Heart right ventricle (tissue), 16 donors: ENCODE measurements around the gene GYS2. TPM values are rescaled to one million over a fixed set of nuclear protein-coding genes. Genes with fewer than 3 reads are reported as not detected.
A peak's percentile ranks its signal among the peaks of the same experiment; 100 is the strongest.

ENCODE experiments used
- ATAC-seq, 8 donors: fragments of 200-7000 bp; cut with Tn5 transposase; one replicate each; pipeline ENCODE4 v1.9.1; 2020; ENCODE audit warnings: mild to moderate bottlenecking in 8 of 8, moderate library complexity in 8 of 8, moderate number of reproducible peaks in 1 of 8
- DNase-seq, 2 donors: peaks; one replicate each; pipeline ENCODE4 v3.0.0-alpha.2; 2020
- H3K27ac ChIP-seq, 10 donors: fragments of 200-600 bp; sonication (generic) in 2 of 10; one replicate each; pipeline versions ENCODE4 v1.5.0 to v1.8.0; 2020 to 2022; ENCODE audit warnings: mild to moderate bottlenecking in 3 of 10
- H3K27me3 ChIP-seq, 7 donors: fragments of 200-600 bp; one replicate each; pipeline ENCODE4 v1.8.0; 2021 to 2022; ENCODE audit warnings: mild to moderate bottlenecking in 2 of 7
- H3K36me3 ChIP-seq, 9 donors: fragments of 200-600 bp; sonication (generic) in 1 of 9; one replicate each; pipeline versions ENCODE4 v1.5.0 to v1.8.0; 2020 to 2022; ENCODE audit warnings: mild to moderate bottlenecking in 2 of 9
- H3K4me1 ChIP-seq, 9 donors: fragments of 200-600 bp; sonication (generic) in 1 of 9; one replicate each; pipeline versions ENCODE4 v1.5.0 to v1.8.0; 2020 to 2022; ENCODE audit warnings: mild to moderate bottlenecking in 4 of 9
- H3K4me3 ChIP-seq, 10 donors: fragments of 200-600 bp; sonication (generic) in 2 of 10; one replicate each; pipeline versions ENCODE4 v1.5.0 to v1.8.0; 2020 to 2022; ENCODE audit warnings: mild to moderate bottlenecking in 7 of 10, moderate library complexity in 2 of 10
- H3K9me3 ChIP-seq, 11 donors: fragments of 200-600 bp in 10 of 11; sonication (generic) in 2 of 11; one replicate each; pipeline versions ENCODE4 v1.5.0 to v1.8.0; 2013 to 2022; ENCODE audit warnings: mild to moderate bottlenecking in 2 of 11, control low read depth in 1 of 11, moderate library complexity in 1 of 11
- CTCF ChIP-seq, 9 donors: fragments of 200-600 bp; sonication (generic) in 2 of 9; IDR thresholded peaks; one replicate each; pipeline versions ENCODE4 v1.5.0 to v1.8.0; 2021 to 2022; ENCODE audit warnings: antibody characterized with exemption in 9 of 9, mild to moderate bottlenecking in 5 of 9, moderate library complexity in 1 of 9
- WGBS, 2 donors: extraction: QIAGEN DNeasy Blood & Tissue Kit; methylation state at CpG; one replicate each; pipeline ENCODE4 v1.1.7; 2013; ENCODE audit warnings: inconsistent platforms in 1 of 2; 5-methylcytosine and 5-hydroxymethylcytosine counted together
- intact Hi-C, 10 donors: fragments of 100-400 bp; cut with DNase I; formaldehyde crosslinking; loops; one replicate each; pipeline versions ENCODE4 v1.11.1 to v1.14.2; 2022
- polyA plus RNA-seq, 2 donors: library from polyadenylated mRNA; stranded (reverse); fragments of 200-250 nt; gene quantifications; one replicate each; pipeline ENCODE4 v1.2.3, GENCODE V29; 2013
- total RNA-seq, 10 donors: library from RNA; stranded (reverse); fragmentation: NEBNext Ultra II Directional in 3 of 10; extraction: Animal tissue kit (Norgen Biotek cat#: 25700) in 3 of 10; gene quantifications; one replicate each; pipeline versions ENCODE4 v1.2.1 to v1.2.4, GENCODE V29; 2021 to 2023
- donor health status: Arrhythmogenic right ventricular cardiomyopathy.
- donor health status: ischemic (EF 13 %, LVEDD 7.1; RV severe dilation, severe dysfunction).
- donor health status: healthy with polysubstance abuse.
- donor health status: DM: no; HTN: yes; CAD: no.
- donor health status: DM: no; HTN: no; CAD: no.
- donor health status: ischemic (EF 25% LVEDD 6.9; RV normal size, moderate dysfunction).
- donor health status: ischemic (EF 25% LVEDD 5.7; RV mildly dilated, moderate dysfunction).
- donor health status: healthy.
- donor health status: DM: yes; HTN: yes; CAD: no.
- donor health status: Ischemic cardiomyopathy.
- donor health status: ischemic (EF 35%, LVEDD 5.7; RV mildly dilated, moderate dysfunction).
- donor health status: nonischemic (EF 11% LVEDD 7.7; RV severe dilation, severe dysfunction).
- donor health status: DM: yes; HTN: yes; CAD: no.
- donor health status: PGD.
- donor health status: ischemic (EF 29% LVEDD 5.4; RV normal size, mild dysfunction).
- donor health status: nonischemic (EF 23%, LVEDD 6.1; RV moderate dilation, normal function).

GYS2 gene
- total and polyA plus RNA-seq, 12 donors = 0.09 to 0.37 (median 0.15) TPM; not detected in 7

DNA sequence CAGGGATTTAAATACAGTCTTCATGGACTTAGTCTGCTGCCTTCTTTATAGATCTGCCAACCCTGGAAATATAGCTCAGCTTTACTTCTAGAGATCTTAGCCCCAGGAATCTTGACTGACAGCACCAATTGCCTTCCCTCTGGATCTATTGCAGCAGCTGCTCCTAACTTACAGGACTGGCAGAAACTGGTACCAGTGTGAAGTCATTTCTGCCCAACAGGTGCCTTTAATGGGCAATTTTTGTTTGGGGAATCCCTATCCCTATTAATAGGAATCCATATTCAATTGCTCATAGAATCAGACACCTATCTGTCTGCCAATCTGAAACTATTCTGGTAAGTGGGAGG lies 51.3 kb downstream of the GYS2 start:
- no peak for TF ChIP-seq CTCF (IDR thresholded peaks at IDR 0.05)
- ATAC-seq = no peak

DNA sequence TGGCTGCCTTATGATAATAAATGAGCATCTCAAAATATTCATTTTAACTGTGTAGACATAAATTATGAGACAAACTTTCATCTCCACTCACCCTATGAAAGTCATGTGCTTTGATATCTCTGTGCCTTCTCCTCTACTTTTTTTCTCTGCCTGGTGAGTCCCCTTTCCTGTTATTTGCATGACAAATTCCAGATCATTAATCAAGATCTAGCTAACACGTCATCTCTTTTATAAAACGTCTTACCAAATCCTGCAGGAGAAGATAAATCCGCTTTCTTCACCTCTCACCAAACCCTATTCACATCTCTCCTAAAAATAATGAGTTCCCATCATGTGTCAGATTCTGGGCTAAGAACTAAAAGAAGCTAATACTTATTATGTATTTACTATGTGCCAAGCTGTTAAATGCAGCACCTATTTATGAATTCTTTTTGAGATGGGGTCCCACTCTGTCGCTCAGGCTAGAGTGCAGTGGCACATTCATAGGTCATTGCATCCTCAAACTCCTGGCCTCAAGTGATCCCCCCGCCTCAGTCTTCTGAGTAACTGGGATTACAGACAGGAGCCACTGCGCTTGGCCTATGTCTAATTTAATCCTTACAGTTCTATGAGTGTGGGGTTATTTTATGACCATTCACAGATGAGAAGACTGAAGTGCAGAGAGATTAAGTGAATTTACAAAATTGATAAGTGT lies 51.9 kb downstream of the GYS2 start:
- Histone ChIP-seq H3K9me3 (no peaks in the 10 kb centered on the region), H3K4me1 (peaks cover 0 to 28% (median 14%) of the 10 kb centered on the region in 9 donors), H3K36me3 (no peaks in the 10 kb centered on the region), H3K27me3 (no peaks in the 10 kb centered on the region), H3K4me3 (no peak overlapping the region), H3K27ac (peak overlapping the region in 8 of 10 donors; percentile 36 to 77 (median 60))
- DNase-seq (no peak), ATAC-seq (no peak)
- no peak for TF ChIP-seq CTCF (IDR thresholded peaks at IDR 0.05)
- 67 to 70% methylated on average over 6 of the region's 6 CpGs for WGBS, 2 donors
- intact Hi-C loops = no loop called here

More for the DNA sequence above, 51.3 kb downstream of the GYS2 start:
- Histone ChIP-seq H3K4me1 (peaks cover 0 to 28% (median 14%) of the 10 kb centered on the region in 9 donors), H3K9me3 (no peaks in the 10 kb centered on the region), H3K36me3 (no peaks in the 10 kb centered on the region), H3K27me3 (no peaks in the 10 kb centered on the region), H3K4me3 (no peak overlapping the region), H3K27ac (no peak overlapping the region)
- intact Hi-C loops = no loop called here
- DNase-seq = no peak

DNA sequence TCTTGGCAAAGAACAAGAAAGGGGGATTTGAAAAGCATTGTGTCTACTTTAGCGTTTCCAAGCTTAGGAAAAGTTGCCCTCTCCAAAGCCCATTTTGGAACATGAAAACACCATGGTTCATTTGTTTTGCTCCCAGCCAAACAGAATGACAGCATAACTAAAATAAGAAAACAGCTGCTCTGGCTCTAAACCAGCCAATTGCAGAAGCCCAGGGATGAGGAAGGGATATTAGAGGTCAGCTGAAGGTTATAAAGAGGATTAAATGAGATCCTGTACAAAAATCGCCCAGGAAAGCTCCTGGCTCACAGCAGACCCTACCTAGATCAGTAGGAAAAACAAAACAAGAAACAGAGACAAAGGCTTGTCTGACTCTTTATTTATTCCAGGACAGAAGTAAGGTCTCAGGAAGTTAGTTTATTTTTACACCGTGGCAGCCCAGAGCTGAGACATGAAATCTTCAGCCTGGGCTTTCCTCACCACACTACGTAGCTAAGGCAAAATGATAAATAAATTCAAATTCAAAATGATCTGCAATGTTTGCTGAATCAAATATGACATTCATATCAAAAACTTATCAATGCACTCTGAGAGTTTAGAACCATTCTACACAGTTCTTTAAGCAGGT lies 52.7 kb downstream of the GYS2 start:
- H3K27ac ChIP-seq = peak overlapping the region; percentile 12 to 77 (median 56)
- intact Hi-C loops = no loop called here
- H3K27me3 ChIP-seq = no peaks in the 10 kb centered on the region
- H3K4me1 ChIP-seq = peaks cover 0 to 29% (median 14%) of the 10 kb centered on the region in 9 donors
- ATAC-seq = peak; percentile 82 to 93 (median 91)
- 7 to 15% methylated on average over 4 of the region's 4 CpGs for WGBS, 2 donors
- peak in 1 of 2 donors; percentile 51 for DNase-seq
- H3K9me3 ChIP-seq = no peaks in the 10 kb centered on the region
- TF ChIP-seq CTCF (IDR thresholded peaks at IDR 0.05) = no peak
- H3K36me3 ChIP-seq = no peaks in the 10 kb centered on the region
- no peak overlapping the region for H3K4me3 ChIP-seq

DNA sequence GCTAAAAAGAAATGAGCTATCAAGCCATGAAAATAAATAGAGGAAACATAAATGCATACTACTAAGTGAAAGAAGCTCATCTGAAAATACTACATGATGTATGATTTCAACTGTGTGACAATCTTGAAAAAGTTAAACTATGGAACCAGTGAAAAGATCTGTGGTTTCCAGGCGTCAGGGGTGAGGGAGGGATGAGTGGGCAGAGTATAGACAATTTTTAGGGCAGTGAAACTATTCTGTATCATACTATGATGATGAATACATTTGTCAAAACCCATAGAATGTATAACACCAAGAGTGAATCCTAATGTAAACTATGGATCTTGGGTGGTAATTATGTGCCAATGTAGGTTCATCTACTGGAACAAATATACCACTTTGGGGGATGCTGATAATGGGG lies 57.2 kb downstream of the GYS2 start:
- ATAC-seq = no peak
- H3K4me1 ChIP-seq = peaks cover 0 to 28% (median 14%) of the 10 kb centered on the region in 9 donors
- H3K4me3 ChIP-seq = no peak overlapping the region
- no peak for DNase-seq
- no peaks in the 10 kb centered on the region for H3K9me3 ChIP-seq
- no peaks in the 10 kb centered on the region for H3K36me3 ChIP-seq
- 82 to 95% methylated on average over 1 of the region's 1 CpG for WGBS, 2 donors
- intact Hi-C loops = no loop called here
- no peak overlapping the region for H3K27ac ChIP-seq
- no peaks in the 10 kb centered on the region for H3K27me3 ChIP-seq
- TF ChIP-seq CTCF (IDR thresholded peaks at IDR 0.05) = no peak
